ENCODE results near the gene RGL4.
"Not testable (repeated sequence)": the region's sequence is repeated elsewhere in the genome, so short reads cannot be mapped to it uniquely, and the experiment has no call there.

RGL4 gene, protein sequence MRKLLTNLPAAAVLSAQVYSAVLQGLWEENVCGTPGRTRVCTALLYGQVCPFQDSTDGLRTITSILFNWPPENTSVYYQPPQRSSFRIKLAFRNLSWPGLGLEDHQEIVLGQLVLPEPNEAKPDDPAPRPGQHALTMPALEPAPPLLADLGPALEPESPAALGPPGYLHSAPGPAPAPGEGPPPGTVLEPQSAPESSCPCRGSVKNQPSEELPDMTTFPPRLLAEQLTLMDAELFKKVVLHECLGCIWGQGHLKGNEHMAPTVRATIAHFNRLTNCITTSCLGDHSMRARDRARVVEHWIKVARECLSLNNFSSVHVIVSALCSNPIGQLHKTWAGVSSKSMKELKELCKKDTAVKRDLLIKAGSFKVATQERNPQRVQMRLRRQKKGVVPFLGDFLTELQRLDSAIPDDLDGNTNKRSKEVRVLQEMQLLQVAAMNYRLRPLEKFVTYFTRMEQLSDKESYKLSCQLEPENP

GRCh38 chr22:23690713-23691112 lies at the start of gene RGL4:
TSS of gene RGL4 (plus strand) at chr22:23691013. CDS start at chr22:23692031, 1,018 bp downstream.
- DNase-seq = no peak

- not testable (repeated sequence) for DNase-seq
Measured at GRCh38 chr22:23646526-23646925, 44.3 kb upstream of the RGL4 start.

DNA sequence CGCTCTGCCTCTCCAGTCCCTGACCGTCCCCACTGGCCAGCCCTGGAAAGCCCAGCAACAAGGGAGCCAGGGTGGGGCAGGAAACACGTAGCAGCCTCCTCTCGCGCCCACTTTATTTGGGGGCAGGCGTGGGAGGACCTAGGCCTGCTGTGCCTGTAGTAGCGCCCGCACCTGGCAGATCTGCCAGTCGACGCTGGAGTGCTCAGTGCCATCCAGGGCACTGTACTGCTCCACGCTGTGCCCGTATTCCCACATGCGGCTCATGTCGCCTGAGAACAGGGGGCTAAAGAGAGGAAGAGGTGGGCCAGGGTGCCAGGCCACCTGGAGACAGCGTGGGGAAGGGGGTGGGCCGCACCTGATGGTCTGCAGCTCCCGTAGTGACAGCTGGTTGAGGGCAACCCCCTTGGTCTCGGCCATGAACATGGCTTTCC lies 41.7 kb upstream of the RGL4 start:
- no peak for DNase-seq

- no peak for DNase-seq
Measured at GRCh38 chr22:23651676-23652075, 39.1 kb upstream of the RGL4 start.

GRCh38 chr22:23652286-23652685 lies 38.5 kb upstream of the RGL4 start:
- DNase-seq = no peak

DNA sequence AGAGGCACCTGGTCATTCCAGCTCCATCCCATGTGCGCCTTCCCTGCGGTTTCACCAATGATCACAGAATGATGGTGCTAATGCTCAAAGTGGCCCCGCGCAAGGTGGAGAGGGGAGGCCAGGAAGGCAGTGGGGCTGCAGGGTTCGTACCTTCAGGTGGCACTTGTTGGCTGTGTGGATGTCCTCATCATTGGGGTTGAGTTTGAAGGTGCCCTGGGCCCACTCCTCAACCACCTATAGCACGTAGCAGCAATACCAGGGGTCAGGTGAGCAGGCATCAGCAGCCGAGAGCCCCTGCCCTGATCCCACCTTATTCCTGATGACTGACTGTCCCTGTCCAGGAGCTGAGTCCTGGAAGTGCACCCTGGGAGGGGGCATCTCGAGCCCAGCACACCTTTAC lies 38.1 kb upstream of the RGL4 start:
- no peak for DNase-seq

- no peak for DNase-seq
Measured at GRCh38 chr22:23655891-23656475, 34.8 kb upstream of the RGL4 start.

DNA sequence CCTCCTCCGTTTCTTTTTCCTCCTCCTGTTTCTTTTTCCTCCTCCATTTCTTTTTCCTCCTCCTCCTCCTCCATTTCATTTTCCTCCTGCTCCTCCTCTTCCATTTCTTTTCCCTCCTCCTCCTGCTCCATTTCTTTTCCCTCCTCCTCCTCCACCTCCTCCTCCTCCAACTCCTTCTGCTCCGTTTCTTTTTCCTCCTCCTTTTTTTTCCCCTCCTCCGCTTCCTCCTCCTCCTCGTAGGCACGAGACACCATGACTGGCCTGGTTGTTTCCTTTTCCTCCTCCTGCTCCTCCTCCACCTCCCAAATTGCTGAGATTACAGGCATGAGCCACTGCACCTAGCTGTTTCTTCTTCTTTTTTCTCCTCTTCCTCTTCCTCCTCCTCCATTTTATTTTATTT lies 33.1 kb upstream of the RGL4 start:
- DNase-seq = no peak

- DNase-seq = not testable (repeated sequence)
Measured at GRCh38 chr22:23660381-23660780, 30.4 kb upstream of the RGL4 start.

DNA sequence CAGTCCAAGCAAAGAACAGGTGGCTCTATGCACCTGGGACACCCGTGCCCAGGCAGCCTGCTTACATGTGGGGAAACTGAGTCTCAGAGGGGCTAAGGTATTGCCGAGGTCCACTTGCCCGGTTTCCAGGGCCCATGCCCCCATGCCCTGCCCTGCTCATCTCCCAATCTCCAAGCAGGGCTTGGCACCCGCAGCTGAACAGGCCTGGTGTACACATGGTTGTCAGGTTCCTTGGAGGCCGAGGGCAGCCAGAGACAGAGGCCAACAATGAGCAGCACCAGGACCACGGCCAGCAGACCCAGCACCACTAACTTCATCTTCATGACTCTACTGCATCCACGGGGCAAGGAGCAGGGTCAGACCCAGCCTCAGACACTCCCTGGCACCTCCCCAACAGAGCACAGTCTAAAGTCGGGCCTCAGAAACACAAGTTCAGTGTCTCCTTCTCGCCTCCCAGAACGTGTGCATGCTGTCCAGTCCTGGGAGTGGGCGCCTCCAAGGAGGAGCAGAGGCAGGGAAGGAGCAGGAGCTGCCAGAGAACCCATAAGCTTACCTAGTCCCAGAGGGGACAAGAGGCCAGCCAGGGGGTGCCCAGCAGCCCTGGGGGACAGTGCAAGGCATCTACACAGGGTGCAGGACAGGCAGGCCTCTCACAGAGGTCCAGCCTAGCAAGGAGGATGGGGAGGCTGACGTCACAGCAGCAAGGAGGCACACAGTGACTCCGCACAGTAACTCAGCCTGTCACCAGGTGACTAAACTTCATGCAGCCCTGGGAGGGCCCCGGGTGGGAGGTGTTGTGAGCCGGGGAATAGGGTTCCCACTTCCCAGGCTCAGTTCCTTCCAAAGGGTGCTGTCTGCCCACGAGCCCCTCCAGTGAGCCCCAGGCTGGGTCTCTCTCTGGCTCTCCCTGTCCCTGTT lies 20.2 kb upstream of the RGL4 start:
- no peak for DNase-seq

- DNase-seq = not testable (repeated sequence)
Measured at GRCh38 chr22:23671387-23671786, 19.4 kb upstream of the RGL4 start.

DNA sequence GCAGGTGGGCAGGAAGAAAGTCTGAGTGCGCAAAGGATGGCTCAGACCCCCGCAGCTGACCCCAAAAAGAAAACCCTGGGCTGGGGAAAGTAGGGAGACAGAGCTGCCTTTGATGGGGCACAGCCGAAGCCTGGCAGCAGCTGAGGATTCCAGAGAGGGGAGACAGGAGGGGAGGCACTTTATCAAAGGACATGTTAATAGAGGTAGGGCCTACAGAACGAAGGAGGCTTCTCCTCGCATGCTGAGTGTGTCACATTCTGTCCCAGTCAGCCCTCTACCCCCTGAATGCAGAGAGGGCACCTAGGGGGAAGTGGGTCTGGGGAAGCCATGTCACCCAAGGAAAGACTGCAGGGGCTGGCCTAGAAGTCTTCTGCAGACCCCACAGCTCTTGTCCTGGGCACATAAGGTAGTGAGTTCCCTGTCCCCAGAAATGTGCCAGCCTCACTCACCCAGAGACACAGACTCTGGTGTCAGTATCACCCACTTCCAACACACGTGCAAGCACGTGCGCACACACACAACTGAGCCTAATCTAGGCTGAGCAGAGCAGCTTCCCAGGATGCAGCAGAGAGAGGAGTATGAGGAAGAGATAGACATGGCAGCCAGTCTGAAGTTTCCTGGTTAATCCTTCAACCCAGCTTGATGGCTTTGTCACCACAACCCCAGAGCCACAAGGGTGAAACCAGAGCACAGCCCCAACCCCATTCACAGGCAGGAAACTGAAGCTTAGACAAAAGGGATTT lies 18.3 kb upstream of the RGL4 start:
- DNase-seq = not testable (repeated sequence)

DNA sequence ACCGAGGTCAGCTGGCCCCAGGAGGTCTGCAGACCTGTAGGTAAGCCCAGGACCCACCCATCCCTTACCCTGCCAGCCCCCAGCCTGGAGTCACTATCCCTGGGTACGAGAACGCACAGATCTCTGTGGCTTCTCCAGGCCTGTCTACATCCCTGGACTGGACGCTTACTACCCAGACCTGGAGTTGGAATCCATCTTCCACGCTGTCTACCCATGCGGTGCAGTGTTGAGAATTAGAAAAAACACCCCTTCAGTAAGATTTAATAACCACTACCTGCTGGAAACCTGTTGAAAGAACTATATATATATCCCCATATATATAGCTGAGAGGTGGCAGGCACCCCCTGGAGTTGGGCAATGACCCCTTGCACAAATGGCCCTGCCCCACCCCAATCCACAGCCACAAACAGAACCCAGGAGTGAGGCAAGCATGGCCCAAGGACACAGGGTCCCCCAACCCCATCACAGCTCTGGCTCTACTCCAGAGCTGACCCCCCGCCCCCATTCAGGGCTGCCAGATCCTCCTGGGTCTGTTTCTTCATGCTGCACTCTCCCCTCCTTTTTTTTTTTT lies 17.7 kb upstream of the RGL4 start:
- DNase-seq = no peak

GRCh38 chr22:23673826-23674690 lies 16.8 kb upstream of the RGL4 start:
- DNase-seq = no peak

DNA sequence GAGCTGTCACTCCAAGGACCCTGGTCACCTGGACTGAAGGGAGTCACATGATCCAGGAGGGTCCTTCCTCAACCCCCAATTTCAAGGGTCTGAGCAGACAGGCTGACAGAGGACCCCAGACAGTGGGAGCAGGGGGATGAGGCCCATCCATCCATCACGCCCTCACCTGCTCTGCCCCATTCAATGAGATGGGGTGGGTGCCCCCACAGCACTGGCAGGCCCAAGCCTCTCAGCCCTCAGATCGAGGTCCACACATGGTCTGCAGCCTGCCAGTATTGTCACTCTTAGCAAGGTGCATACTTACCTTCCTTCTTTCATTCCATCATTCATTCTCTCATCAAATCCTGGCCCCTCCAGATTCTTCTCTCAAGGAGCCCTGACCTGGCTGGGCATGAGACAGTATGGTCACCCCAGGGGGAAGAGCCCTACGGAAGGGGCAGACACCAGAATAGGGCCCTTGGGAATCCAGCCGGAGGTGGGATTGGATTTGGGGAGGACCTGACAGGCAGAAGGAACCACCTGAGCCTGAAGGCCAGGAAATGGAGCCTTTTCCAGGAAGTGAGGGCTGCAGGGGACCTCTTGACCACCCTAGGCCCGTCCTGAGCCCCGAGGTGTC lies 15.8 kb upstream of the RGL4 start:
- DNase-seq = not testable (repeated sequence)

- DNase-seq = no peak
Measured at GRCh38 chr22:23675502-23676415, 15.1 kb upstream of the RGL4 start.

DNA sequence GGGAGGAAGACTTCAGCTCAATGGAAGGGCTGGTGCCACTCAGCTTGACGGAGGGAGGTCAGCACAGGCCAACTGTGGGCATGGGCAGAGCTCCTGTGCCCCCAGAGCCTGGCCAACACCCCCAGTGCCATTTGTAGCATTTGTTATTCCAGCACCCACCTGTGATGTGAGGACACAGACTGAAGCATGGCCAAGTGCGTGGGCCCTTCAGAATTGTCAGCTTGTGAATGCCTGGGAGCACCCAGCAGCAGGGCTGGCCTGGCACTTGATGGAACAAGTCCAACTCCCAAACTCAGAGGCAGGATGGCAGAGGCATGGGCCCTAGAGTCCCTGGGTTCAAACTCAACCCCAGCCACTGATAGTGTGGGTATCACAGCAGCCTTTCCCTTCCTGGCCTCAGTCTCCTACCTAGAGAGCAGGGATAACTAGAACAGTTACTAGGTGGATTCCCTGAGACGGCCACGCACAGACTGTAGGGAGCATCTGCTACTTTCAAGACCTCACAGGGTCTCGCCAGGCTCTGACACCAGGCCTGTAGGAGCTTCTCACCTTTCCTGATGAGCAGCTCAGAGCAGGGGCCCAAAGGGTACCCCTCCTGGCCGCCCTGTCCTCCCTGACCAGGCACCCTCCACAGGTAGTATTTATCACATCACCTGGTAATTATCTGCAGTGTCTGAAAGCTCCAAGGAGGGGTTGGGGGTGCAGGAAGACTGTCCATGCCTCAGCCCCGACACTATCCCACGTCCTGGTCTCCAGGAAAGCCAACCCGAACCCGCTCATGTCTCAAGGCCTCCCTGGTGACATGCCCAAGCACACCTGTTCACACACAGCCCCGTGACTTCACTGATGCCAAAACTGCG lies 13.7 kb upstream of the RGL4 start:
- not testable (repeated sequence) for DNase-seq

DNA sequence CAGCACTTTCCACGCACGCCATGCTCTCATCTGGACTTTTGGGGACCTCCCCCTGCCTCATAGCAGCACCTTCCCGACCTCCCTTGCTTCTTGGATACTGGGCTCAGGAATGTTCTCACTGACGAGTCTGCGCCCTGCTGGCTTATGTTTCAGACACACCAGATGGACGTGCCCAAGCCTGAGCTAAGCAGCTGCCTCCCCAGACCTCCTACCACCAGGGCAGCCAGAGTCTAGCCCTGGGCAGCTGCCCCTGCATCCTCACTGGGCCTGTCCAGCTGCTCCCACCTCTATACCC lies 13.2 kb upstream of the RGL4 start:
- DNase-seq = no peak

DNA sequence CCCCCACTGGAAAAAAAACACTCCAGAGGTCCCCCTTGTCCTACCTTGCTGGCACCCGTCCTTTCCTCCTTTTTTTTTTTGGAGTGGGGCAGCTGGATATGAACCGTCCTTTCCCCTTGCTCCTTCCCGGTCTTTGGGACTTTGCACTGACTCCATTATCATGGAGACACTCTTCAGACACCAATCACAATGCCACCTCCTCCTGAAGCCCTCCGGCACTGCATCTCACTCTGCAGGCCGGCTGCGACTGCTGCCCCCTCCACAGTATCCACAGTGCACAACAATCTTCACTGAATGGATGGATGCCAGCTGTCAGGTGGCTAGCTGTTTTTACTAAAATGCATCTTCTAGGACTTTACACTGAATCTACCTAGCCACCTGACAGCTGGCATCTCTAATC lies 12.7 kb upstream of the RGL4 start:
- no peak for DNase-seq

Data from activated CD8-positive, alpha-beta memory T cell treated with anti-CD3 and anti-CD28 coated beads, Interleukin-2, amount 50 U/mL, for 48 hours (primary cell).